ENCODE data around the gene SLC6A13.

DNA sequence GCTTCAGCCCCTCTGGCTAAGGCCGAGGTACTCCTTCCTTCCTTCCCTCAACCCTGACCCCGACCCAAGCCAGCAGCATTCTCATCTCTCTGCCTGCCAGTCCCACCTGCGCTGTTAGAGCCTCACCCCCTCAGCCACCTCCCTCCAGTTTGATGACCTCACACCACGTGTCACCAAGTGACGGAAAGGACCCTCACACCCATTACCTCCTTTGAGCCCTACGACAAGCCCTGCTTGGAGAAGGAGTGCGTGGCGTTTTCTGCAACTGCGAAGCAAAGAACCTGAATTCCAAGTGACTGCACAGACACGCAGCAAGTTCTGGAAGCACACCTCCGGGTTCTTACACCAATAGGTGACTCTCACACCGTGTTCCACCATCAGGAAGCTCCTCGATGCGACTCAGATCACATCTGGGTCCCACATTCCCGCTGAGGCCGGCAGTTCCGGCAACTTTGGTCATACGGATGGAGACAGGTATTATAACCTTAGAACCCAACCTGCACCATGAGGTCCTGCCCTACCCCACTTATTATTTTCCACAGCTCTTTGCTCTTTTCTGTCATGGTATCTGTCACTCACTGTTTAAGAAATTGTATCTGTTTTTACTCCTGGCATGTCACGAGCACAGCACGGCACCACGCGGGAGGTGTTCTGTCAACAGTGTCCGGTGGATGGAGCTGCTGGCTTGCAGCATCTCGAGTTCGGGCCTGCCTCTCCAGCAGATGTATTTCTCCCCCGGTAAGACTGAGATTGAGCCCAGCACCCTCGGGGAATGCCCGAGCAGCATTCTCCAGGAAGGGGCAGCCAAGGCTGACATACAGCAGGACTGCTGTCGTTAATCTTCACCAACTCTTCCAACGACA, 43.7 kb downstream of the SLC6A13 start:
- TF ChIP-seq, protein P1, sequence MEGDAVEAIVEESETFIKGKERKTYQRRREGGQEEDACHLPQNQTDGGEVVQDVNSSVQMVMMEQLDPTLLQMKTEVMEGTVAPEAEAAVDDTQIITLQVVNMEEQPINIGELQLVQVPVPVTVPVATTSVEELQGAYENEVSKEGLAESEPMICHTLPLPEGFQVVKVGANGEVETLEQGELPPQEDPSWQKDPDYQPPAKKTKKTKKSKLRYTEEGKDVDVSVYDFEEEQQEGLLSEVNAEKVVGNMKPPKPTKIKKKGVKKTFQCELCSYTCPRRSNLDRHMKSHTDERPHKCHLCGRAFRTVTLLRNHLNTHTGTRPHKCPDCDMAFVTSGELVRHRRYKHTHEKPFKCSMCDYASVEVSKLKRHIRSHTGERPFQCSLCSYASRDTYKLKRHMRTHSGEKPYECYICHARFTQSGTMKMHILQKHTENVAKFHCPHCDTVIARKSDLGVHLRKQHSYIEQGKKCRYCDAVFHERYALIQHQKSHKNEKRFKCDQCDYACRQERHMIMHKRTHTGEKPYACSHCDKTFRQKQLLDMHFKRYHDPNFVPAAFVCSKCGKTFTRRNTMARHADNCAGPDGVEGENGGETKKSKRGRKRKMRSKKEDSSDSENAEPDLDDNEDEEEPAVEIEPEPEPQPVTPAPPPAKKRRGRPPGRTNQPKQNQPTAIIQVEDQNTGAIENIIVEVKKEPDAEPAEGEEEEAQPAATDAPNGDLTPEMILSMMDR (IDR thresholded peaks at IDR 0.05): no peak
- TF ChIP-seq POLR2A (IDR thresholded peaks at IDR 0.05): no peak
